GM19455 (cell line): ENCODE results near the gene CDCA7.
"Not testable (repeated sequence)": the region's sequence is repeated elsewhere in the genome, so short reads cannot be mapped to it uniquely, and the experiment has no call there.

Source experiments
- ATAC-seq: cut with Tn5 transposase; IDR thresholded peaks from one replicate; pipeline ENCODE4 v1.9.1; 2021; ENCODE audit not compliant: unreplicated experiment

Gene CDCA7

GRCh38 chr2:173354582-173355131, at the start of gene CDCA7:
CDCA7 (plus strand) TSS chr2:173354872; CDS start chr2:173354964, 92 bp downstream.
- peak; percentile 44 for ATAC-seq

GRCh38 chr2:173305303-173305702, 49.4 kb upstream of the CDCA7 start:
- ATAC-seq, result no peak

GRCh38 chr2:173307293-173307692, 47.4 kb upstream of the CDCA7 start:
- ATAC-seq, result no peak

DNA sequence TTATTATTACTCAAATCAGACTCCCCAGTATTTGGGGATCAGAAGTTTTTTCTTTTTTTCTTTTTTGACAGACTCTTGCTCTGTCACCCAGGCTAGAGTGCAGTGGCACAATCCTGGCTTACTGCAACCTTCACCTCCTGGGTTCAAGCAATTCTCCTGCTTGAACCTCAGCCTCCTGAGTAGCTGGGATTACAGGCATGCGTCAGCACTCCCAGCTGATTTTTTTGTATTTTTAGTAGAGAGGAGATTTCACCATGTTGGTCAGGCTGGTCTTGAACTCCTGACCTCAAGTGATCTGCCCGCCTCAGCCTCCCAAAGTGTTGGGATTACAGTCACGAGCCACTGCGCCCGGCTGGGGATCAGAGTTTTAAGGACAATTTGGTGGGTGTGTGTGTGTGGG, 45.3 kb upstream of the CDCA7 start:
- not testable (repeated sequence) for ATAC-seq

DNA sequence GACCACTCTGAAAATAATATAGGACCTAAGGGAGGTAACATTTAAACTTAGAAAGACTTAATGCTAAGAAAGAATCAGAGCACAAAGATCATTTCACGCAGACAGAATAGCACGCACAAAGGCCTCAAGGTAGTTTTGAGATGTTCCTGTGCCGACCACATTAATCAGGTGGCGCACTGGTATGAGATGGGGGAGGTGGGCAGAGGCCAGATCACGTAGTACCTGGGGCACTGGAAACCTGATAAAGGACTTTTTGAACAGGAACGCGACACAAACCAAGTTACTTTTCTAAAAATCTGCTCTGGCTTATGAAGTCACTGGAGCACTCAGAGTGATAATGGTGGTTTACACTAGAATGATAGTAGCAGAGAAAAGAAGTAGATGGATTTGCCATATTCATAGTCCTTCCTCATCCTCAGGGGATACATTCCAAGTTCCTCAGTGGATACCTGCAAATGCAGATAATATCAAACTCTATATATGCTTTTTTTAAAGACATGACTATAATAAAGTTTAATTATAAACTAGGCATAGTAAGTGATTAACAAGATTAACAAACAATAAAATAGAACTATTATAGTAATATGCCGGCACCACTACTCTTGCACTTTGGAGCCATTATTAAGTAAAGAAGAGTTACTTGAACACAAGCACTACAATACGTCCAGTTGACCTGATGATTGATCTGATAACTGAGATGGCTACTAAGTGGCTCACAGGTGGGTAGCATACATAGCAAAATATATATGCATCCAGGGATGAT, 42.6 kb upstream of the CDCA7 start:
- ATAC-seq, result no peak

DNA sequence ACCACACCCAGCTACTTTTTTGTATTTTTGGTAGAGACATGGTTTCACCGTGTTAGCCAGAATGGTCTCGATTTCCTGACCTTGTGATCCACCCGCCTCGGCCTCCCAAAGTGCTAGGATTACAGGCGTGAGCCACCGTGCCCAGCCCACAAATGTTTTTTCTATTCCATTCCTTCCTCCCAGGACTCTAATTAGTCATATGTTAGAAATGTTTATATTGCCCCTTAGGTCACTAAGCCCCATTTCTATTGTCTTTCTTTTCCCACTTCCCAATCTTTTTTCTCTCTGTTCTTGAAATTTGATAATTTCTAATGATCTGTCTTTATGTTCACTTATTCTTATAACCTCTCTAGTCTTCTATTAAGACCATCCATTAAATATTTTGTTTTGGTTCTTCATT, 31.3 kb upstream of the CDCA7 start:
- ATAC-seq, result no peak

DNA sequence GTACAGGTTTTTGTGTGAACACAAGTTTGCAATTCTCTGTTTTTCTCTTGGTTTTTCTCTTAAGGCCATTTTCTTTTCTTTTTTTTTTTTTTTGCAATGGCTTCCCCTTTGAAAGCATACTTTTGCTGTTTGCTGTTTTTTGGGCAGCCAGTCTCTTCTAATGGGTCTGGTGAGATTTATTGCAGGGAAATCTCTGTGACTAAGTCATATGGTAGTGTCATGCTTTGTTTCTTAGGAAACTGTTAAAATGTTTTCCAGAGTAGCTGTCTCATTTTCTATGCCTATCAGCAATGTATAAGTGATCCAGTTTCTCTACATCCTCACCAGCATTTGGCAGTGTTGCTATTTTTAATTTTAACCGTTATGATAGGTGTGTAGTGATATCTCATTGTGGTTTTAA, 27.9 kb upstream of the CDCA7 start:
- ATAC-seq, result no peak

GRCh38 chr2:173327421-173327820, 27.3 kb upstream of the CDCA7 start:
- ATAC-seq, result no peak

DNA sequence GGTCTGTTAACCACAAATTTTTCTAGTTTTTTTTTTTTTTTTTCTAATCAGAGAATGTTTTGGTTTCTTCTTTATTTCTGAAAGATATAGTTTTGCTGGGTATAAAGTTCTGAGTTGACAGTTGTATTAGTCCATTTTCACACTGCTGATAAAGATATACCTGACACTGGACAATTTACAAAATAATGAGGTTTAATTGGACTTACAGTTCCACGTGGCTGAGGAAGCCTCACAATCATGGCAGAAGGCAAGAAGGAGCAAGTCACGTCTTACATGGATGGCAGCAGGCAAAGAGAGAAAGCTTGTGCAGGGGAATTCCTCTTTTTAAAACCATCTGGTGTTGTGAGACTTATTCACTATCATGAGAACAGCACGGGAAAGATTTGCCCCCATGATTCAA, 21.7 kb upstream of the CDCA7 start:
- not testable (repeated sequence) for ATAC-seq

GRCh38 chr2:173339807-173340206, 14.9 kb upstream of the CDCA7 start:
- no peak for ATAC-seq

- no peak for ATAC-seq
These were observed 10.8 kb upstream of the CDCA7 start for GRCh38 chr2:173343921-173344320.

DNA sequence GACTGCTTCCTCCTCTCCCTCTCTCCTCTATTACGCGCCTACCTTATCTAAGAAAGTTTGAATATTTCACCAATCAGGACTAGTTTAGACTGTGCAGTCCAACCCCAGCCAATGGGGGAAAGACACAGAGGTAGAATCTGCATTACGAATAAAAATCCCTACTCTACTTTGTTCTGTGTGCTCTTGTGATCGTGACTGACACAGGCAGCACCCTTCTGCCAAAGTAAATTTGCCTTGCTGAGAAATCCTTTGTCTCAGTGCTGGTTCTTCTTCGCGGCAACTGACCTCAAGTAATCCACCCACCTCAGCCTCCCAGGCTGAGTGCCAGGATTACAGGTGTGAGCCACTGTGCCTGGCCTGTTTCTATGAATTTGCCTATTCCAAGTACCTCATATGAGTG, 8.6 kb upstream of the CDCA7 start:
- ATAC-seq, result no peak

- ATAC-seq, result no peak
These were observed 7.1 kb upstream of the CDCA7 start for GRCh38 chr2:173347305-173348168.

- ATAC-seq, result no peak
These were observed 5.4 kb upstream of the CDCA7 start for GRCh38 chr2:173349287-173349686.

DNA sequence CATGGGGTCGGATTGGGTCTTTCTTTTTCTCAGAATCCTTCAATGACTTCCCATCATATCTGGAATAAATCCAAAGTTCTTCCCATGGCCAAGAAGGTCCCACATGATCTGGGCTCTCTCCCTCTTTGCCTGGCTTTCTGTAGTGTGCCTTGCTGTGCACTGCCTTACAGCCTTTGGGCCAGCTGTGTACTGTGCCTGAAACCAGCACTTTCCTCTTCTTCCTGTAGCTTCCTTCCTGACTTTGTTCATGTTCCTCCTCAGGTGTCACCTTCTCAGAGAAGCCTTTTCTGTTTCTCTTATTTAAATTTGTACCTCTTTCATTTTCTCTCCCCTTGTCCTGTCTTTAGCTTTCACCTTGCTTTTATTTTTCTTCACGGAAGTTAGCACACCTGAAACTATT, 4.3 kb upstream of the CDCA7 start:
- no peak for ATAC-seq

DNA sequence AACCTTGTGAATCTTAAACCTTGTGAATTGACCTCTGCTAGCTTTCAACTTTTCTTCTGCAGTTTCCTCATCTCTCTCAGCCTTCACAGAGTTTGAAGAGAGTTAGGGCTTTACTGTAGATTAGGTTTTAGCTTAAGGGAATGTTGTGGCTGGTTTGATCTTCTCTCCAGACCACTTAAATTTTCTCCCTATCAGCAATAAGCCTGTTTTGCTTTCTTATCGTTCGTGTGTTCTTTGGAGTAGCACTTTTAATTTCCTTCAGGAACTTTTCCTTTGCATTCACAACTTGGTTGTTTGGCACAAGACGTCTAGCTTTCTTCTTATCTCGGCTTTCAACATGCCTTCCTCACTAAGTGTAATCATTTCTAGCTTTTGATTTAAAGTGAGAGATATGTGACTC, 2.8 kb upstream of the CDCA7 start:
- no peak for ATAC-seq

GRCh38 chr2:173353556-173353955, 1.1 kb upstream of the CDCA7 start:
- no peak for ATAC-seq

DNA sequence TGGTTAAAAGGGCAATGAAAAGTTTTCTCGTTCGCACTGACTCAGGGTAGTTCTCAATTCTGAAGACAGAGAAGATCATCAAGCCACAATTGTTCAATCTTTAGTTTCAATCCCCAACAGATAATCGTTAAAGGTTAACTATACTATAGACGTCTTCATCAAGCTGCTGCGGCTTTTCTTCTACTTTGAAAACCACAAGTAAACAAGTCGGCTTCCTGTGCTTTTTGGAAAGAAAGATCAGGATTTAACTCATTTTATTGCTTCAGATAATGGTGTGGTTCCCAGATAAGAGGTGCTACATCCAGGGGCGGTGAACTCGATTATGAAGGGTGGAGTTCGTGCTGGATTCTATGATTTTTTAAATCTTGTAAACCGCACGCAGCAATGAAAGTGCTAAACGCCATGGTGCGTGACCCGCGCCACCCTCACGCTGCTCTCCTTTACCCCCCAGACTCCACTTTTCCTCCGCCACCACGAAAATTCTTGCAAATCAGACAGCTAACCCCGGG, 545 bp upstream of the CDCA7 start:
- peak; percentile 10 for ATAC-seq

DNA sequence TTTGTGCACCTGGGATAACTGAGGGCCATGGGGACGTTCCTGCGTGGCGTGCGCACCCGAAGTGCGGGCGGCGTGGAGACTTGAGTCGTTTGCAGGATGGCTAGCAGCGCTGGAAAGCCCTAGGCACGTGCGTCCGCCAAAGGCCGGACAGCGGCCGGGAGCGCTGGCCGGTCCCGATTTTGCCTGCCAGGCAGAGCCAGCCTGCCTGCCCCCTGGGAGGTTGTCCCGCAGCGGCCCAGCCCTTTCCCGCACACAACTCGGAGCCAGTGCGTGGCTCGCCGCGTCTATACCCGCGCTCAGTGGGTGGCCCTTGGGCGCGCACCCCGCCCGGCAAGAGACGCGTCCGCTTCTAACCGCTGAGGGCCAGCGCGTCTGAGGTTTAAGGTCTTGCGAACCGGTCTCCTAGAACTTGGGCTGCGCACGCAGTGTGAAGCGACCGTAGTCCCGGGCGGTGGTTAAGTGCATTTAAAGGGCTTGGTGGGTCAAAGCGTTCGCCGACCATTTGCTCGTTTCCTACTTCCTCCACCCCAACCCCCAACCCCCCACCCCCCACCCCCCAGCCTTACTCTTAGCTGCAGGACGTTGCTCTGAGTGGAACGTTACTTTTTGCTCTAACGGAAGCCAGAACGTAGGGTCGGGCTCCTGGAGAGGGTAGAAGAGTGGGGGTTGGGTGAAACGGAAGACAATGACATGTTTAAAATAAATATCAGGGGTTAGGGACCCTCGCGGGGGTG, 627 bp downstream of the CDCA7 start:
- ATAC-seq, result peak; percentile 19

DNA sequence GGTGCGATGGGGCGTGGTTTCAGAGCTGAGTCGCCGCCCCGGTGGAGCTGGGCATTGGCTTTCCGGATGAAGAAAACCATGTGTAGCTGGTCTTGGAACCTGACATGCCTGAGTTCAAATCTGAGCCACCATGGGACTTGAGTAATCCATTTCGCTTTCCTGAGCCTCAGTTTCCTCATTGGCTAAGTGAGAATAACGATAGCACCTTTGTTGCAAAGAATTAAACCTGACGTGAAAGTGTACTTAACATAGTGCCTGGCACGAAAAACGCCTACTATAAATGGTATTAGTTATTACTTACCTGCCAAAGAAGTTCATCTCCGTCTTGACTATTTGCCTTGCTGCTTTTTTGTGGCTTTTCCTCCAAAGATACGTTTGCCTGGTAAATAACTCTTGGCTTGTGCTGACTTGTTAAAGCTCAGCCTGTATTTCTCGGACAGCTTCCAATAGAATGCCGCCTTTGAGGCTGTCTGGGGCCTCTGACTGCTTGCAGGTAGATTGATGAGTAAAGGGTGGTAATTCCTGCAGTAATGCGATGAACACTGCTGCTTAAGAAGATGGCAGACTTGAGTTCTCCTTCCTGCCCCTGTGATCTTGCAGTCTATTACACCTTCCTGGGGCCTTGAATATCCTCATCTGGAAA, 1.3 kb downstream of the CDCA7 start:
- ATAC-seq, result no peak

GRCh38 chr2:173357346-173357745, 2.7 kb downstream of the CDCA7 start:
- ATAC-seq, result no peak
